ENCODE data around the gene REG1A. TPM values are rescaled to one million over a fixed set of nuclear protein-coding genes. Genes with fewer than 3 reads are reported as not detected.

REG1A gene
- not detected for polyA plus RNA-seq (ENCODE audit: insufficient read length in 4 of 4)

DNA sequence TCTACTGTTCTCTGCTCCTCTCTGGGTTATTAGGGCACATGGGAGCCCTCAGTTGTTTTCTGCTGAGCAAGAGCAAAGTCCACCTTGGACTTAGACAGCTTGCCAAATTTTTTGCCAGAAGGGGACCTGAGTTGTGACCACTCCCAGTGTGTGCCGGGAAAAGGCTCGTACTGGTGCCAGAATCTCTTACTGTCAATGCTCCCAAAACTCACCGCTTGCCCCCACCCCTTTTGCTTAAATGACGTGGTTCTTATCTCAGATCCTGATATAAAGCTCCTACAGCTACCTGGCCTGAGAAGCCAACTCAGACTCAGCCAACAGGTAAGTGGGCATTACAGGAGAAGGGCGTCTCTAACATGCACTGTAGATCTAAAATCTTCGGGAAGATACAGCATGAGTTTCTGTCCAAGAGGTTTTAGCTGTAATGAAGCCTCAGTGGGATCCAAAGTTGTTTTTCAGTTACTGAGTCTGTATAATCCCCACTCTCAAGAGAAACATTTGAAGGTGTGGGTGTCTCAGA is at the start of gene REG1A:
Gene REG1A, plus strand, starts transcription at position 295 of the 520 bp plus-strand sequence. CDS start 374 bp downstream, outside the sequence.
- no peak for DNase-seq (ENCODE audit: low read depth in 4 of 4, low spot score in 3 of 4)

DNA sequence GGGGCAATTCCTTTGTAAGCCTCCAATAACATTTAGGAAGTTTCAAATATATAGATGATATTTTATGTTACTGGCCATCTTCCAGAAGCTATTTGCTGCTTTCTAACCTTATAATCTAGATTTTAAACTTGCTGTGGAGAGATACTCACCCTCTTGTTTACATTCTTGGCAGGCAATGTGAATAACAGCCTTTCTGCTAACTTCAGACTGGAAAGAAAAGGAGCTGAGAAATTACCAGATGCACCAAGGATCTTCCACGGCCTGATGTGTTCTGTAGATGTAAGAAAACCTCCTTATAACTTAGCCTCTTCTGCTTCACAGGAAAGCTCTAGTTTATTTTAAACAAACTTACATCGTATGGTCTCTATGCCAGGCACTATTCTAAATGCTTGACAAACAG is 49.2 kb upstream of the REG1A start:
- DNase-seq (ENCODE audit: low read depth in 4 of 4, low spot score in 3 of 4) = no peak

- DNase-seq (ENCODE audit: low read depth in 4 of 4, low spot score in 3 of 4) = no peak
These were observed 37.3 kb upstream of the REG1A start for GRCh38 chr2:79082987-79083386.

DNA sequence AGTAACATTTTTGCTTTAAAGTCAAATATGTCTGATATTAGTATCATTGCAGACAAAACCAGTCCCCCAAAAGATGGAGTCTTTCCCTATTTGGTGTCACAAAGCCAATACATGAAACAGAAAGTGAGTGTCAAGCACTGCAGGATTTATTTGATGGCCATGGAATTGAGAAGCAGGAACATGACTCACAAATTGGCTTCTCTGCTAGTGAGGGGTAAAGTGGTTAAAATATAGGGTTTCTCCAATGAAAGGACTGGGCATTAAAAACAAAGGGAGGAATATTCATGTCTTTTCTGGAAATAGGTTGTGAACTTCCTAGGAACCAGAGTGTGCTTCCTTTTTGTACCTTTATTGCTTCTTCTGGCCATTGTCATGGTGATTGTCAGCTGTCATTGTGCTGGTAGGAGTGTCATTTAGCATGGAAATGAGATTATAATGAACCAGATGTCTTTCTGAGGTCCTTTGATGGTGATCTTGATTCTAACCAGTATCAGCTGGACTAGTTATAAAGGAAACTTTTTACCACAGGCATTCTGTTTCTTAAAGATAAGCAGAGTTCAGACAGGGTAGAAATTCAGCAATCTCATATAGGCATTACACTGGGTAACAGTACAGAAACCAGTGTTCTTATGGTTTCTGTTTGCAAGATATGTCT is 36.6 kb upstream of the REG1A start:
- no peak for DNase-seq (ENCODE audit: low read depth in 4 of 4, low spot score in 3 of 4)

- DNase-seq (ENCODE audit: low read depth in 4 of 4, low spot score in 3 of 4) = no peak
These were observed 35.7 kb upstream of the REG1A start for GRCh38 chr2:79084495-79085135.

DNA sequence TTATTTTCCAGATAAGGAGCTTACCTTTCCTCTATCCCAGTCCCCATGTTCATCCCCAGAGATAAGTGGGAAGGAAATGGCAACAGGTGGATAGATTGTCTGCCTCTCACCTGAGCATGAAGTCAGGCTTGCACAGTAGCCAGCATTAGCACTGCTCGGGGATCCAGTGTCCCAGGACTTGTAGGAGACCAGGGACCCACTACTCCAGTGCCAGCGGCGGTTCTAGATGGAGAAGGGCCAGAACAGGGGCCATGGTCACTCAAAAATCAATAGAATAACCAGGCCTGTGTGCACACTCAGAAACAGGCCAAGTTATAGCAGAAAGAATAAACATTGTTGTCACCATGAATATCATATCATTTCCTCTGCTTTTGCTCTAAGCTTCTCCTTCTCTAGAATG is 34.9 kb upstream of the REG1A start:
- no peak for DNase-seq (ENCODE audit: low read depth in 4 of 4, low spot score in 3 of 4)

DNA sequence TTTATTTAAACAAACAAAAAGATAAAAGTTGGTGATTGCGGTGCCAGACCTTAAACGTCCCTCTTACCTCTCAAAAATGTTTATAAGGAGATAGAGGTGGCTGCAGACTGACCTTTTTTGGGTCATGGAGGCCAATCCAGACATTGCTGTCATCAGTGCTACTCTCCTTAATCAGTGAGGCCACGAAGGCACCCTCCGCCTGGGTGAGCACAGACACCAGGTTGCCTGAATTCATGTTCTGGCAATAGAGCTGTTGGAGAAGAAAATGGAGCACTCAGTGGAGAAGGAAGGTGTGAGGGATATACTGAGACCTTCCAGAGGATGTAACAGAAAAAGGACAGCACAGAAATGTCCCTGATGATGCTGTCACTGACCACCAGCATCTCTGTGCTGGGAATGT is 34.0 kb upstream of the REG1A start:
- no peak for DNase-seq (ENCODE audit: low read depth in 4 of 4, low spot score in 3 of 4)

- no peak for DNase-seq (ENCODE audit: low read depth in 4 of 4, low spot score in 3 of 4)
These were observed 32.4 kb upstream of the REG1A start, which contains the start of gene REG1B for GRCh38 chr2:79087785-79088364. Gene REG1B (minus strand): TSS chr2:79087993. CDS start chr2:79087612, 381 bp downstream.

DNA sequence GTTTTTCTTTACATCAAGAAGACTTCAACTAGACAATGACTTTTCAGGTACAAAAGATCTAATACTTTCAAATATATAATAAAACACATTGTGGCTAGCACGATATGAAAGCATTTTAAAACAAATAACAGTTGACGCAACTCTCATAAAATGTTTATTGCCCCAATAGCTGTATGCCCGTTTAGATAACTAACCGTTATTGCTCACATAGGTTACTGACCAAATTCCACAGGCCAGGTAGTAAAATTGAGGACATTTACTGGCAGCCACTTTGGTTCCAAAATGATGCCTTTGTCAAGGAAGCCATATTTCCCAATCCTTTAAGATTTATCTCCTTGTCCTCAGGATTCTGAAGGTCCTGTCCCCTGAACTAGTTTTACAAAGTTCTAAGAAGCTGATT is 29.6 kb upstream of the REG1A start:
- DNase-seq (ENCODE audit: low read depth in 4 of 4, low spot score in 3 of 4) = no peak

DNA sequence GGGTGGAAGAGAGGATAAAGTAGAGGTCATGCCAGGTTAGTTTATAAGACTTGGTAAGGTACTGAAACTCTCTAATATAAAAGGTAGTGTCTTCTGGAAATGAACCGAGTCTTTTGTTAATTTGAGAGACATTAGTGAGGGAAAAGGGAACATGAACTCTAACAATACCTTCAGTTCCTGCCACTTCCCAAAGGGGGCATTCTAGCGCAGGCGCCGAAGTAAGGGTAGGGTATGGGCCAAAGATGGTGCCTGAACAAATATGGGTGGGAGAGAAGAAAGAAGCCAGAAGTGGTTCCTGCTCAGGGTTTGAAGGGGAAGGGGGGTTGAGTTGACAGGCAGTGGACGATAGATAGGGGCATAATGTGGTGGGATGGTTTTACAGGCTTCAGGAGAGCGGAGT is 22.4 kb upstream of the REG1A start:
- no peak for DNase-seq (ENCODE audit: low read depth in 4 of 4, low spot score in 3 of 4)

DNA sequence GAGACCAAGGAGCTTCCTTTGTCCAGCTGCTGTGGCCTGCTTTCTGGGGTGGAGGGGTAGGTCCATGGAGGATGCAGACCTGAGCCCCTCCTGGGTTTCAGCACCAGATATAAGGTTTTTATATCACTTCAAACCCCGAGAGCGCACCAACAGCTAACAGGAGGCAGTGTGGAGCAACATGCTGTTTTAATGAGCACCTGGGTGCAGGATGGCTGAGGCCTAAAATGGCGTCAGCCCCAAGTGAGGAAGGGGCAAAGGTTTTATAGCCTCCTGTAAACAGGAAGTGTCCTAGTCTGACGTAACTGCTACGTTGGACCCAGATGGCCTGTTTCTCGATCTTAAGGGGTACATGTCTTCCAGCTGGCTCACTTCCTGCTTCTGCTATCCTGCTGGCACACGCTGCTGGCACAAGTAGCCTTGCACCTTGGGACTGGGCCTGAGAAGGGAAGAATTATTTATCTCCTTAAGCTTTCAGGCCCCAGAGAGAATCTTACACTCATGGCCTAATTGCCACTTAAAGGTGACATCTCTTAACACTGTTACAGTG is 21.1 kb upstream of the REG1A start:
- DNase-seq (ENCODE audit: low read depth in 4 of 4, low spot score in 3 of 4) = no peak

- DNase-seq (ENCODE audit: low read depth in 4 of 4, low spot score in 3 of 4) = no peak
These were observed 20.0 kb upstream of the REG1A start for GRCh38 chr2:79100285-79100684.

- DNase-seq (ENCODE audit: low read depth in 4 of 4, low spot score in 3 of 4) = no peak
These were observed 19.3 kb upstream of the REG1A start for GRCh38 chr2:79101024-79101423.

GRCh38 chr2:79103214-79103613 is 17.1 kb upstream of the REG1A start:
- no peak for DNase-seq (ENCODE audit: low read depth in 4 of 4, low spot score in 3 of 4)

DNA sequence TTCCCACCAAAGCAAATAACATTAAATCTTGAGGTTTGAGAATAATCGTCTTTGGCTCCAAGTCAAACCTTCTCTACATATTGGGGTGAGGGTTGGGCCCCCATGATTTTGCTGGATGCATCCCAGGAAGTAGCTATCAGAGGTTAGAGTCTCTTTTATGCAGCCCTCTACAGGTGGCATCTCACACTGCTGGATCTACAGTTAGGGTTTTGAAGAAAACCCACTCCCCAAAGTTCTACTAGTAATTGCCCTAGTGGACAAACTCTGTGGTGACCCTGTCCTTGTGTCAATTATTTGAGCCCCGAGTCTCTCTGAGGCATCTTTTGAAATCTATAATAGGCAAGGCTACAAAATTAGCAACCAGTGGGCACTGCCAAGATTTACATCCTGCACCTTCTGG is 15.0 kb upstream of the REG1A start:
- DNase-seq (ENCODE audit: low read depth in 4 of 4, low spot score in 3 of 4) = no peak

GRCh38 chr2:79112269-79112668 is 8.0 kb upstream of the REG1A start:
- no peak for DNase-seq (ENCODE audit: low read depth in 4 of 4, low spot score in 3 of 4)

- DNase-seq (ENCODE audit: low read depth in 4 of 4, low spot score in 3 of 4) = no peak
These were observed 5.3 kb upstream of the REG1A start for GRCh38 chr2:79114797-79115494.

GRCh38 chr2:79116997-79117928 is 3.0 kb upstream of the REG1A start:
- no peak for DNase-seq (ENCODE audit: low read depth in 4 of 4, low spot score in 3 of 4)

DNA sequence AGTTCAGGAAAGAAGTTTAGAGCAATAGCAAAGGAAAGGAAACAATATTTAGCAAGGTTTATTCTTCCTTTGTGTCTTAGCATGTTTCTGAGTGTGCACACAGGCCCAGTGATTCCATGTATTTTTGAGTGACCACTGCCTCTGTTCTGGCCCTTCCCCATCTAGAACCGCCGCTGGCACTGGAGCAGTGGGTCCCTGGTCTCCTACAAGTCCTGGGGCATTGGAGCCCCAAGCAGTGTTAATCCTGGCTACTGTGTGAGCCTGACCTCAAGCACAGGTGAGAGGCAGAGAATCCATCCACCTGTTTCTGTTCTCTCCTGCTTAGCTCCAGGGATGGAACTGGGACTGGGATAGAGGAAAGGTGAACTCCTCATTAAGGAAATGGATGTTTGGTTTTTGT is 2.4 kb downstream of the REG1A start:
- DNase-seq (ENCODE audit: low read depth in 4 of 4, low spot score in 3 of 4) = no peak
